HepG2 (cell line): ENCODE data around the gene PLIN3. TPM values are rescaled to one million over a fixed set of nuclear protein-coding genes. Genes with fewer than 3 reads are reported as not detected.

Experiments used
- ATF1 ChIP-seq: IDR thresholded peaks from 2 replicates; pipeline ENCODE4 v1.6.1; 2016; ENCODE audit warnings: mild to moderate bottlenecking, control low read depth
- ERF ChIP-seq: IDR thresholded peaks from 2 replicates; pipeline ENCODE4 v1.6.1; 2018; ENCODE audit warnings: missing biosample characterization, missing genetic modification reagents
- FLYWCH1 ChIP-seq: sonication (generic); formaldehyde crosslinking; IDR thresholded peaks from 2 replicates; pipeline ENCODE4 v1.8.1; 2023; ENCODE audit warnings: mild to moderate bottlenecking, missing genetic modification reagents
- PHF21A ChIP-seq: sonication (generic); formaldehyde crosslinking; IDR thresholded peaks from 2 replicates; pipeline ENCODE4 v1.5.0; 2020; ENCODE audit warnings: mild to moderate bottlenecking, missing genetic modification reagents
- PRDM10 ChIP-seq: sonication (generic); formaldehyde crosslinking; IDR thresholded peaks from 2 replicates; pipeline ENCODE4 v1.4.0; 2020; ENCODE audit warnings: low read depth, missing genetic modification reagents
- RXRB ChIP-seq: IDR thresholded peaks from 2 replicates; pipeline ENCODE4 v1.6.1; 2016; ENCODE audit warnings: borderline replicate concordance, missing genetic modification reagents, missing compliant biosample characterization
- SOX5 ChIP-seq: IDR thresholded peaks from 2 replicates; pipeline ENCODE4 v1.6.1; 2016; ENCODE audit warnings: borderline replicate concordance
- YY1 ChIP-seq: IDR thresholded peaks from 2 replicates; pipeline ENCODE4 v1.6.1; 2011; ENCODE audit warnings: low read length, low read depth, moderate library complexity, mild to moderate bottlenecking; ENCODE audit not compliant: insufficient read depth, insufficient replicate concordance
- ZBTB21 ChIP-seq: sonication (generic); formaldehyde crosslinking; IDR thresholded peaks from 2 replicates; pipeline ENCODE4 v1.4.0; 2020; ENCODE audit warnings: missing genetic modification reagents
- ZKSCAN1 ChIP-seq: fragments of 150-350 bp; IDR thresholded peaks from 2 replicates; pipeline ENCODE4 v1.6.1; 2014; ENCODE audit warnings: low read length
- ZNF121 ChIP-seq: sonication (generic); formaldehyde crosslinking; IDR thresholded peaks from 2 replicates; pipeline ENCODE4 v1.5.0; 2020; ENCODE audit warnings: mild to moderate bottlenecking, missing genetic modification reagents
- ZNF326 ChIP-seq: sonication (generic); formaldehyde crosslinking; IDR thresholded peaks from 2 replicates; pipeline ENCODE4 v1.4.0; 2020; ENCODE audit warnings: missing genetic modification reagents, borderline replicate concordance
- ZNF639 ChIP-seq: conservative IDR thresholded peaks from 2 replicates; pipeline ENCODE4 v1.6.1; 2018; ENCODE audit warnings: missing genetic modification reagents
- polyA plus RNA-seq, 8 experiments: library from polyadenylated mRNA; depleted of rRNA in 3 of 8; stranded (reverse) in 7 of 8; unstranded in 1 of 8; fragments of >200 nt; fragmentation: Illumina TruSeq in 4 of 8; extraction: Trizol in 4 of 8; gene quantifications; 2 replicates each; pipeline versions ENCODE4 v1.2.1 to v1.2.3, GENCODE V29; 2011 to 2016; ENCODE audit warnings: low read depth in 4 of 8, missing spikeins in 1 of 8, mixed read lengths in 1 of 8; ENCODE audit not compliant: insufficient read depth in 1 of 8
- total RNA-seq, 5 experiments: library from RNA; depleted of rRNA; stranded (reverse); fragments of >200 nt; fragmentation: Illumina TruSeq; extraction: Trizol; gene quantifications; 2 replicates each; pipeline ENCODE4 v1.2.3, GENCODE V29; 2016; ENCODE audit warnings: low read depth in 1 of 5
- TF ChIP-seq, protein P1 (sequence below): sonication (generic); formaldehyde crosslinking; IDR thresholded peaks from 2 replicates; pipeline ENCODE4 v1.4.0; 2020; ENCODE audit warnings: missing genetic modification reagents
- TF ChIP-seq, protein P2 (sequence below): sonication (generic); formaldehyde crosslinking; IDR thresholded peaks from 2 replicates; pipeline ENCODE4 v1.4.0; 2020; ENCODE audit warnings: mild to moderate bottlenecking, low read depth, missing genetic modification reagents

The PLIN3 gene
- total and polyA plus RNA-seq, 2 of the 13 experiments (the other 11 are each of a cell fraction or from before 2014, with no cell fraction given), result 49.3 to 57.9 TPM

DNA sequence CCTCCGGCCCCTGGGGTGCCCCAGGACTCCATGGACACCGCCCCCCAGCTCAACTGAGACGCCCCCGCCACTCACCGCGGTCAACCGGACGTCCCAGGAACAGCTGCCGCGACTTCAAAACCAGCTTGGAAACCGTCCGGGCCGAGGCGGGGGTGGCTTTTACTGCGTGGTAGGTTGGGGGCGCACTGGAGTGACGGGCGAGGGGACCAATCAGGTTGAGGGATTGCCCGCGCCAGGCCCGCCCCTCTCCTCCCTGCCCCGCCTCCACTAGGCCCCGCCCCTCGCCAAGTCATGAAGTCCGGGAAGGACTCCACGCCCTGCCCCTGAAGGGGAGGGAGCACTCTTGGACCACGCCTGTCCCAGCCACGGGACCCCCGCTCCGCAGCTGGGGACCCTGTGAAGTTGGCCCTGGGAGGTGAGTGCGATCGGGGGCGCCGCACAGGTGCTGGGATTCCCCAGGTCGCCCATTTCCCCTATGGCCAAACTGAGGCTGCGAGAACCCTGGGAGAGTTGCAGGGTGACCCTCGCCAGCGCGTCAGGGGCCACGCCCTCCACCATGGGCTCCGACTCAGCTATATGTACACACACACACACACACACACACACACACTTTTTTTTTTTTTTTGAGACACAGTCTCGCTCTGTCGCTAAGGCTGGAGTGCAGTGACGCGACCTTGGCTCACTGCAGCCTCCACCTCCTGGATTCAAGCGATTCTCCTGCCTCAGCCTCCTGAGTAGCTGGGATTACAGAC is at the start of gene PLIN3 (continued):
- TF ChIP-seq RXRB (CRISPR knock-in tag), result peak; percentile 42; the same call in 1 of the 2 replicates
- TF ChIP-seq PHF21A (CRISPR knock-in tag), result peak; percentile 67
- 0 out of 2 replicates have a peak, but pooled peaks have one; percentile 14 for TF ChIP-seq ZKSCAN1
- no peak; the same call in none of the 2 replicates for TF ChIP-seq SOX5 (CRISPR knock-in tag)
- no peak for TF ChIP-seq ERF (CRISPR knock-in tag)
- no peak for TF ChIP-seq ATF1 (CRISPR knock-in tag)
- TF ChIP-seq ZNF639 (CRISPR knock-in tag), result no peak
- TF ChIP-seq, protein P1, sequence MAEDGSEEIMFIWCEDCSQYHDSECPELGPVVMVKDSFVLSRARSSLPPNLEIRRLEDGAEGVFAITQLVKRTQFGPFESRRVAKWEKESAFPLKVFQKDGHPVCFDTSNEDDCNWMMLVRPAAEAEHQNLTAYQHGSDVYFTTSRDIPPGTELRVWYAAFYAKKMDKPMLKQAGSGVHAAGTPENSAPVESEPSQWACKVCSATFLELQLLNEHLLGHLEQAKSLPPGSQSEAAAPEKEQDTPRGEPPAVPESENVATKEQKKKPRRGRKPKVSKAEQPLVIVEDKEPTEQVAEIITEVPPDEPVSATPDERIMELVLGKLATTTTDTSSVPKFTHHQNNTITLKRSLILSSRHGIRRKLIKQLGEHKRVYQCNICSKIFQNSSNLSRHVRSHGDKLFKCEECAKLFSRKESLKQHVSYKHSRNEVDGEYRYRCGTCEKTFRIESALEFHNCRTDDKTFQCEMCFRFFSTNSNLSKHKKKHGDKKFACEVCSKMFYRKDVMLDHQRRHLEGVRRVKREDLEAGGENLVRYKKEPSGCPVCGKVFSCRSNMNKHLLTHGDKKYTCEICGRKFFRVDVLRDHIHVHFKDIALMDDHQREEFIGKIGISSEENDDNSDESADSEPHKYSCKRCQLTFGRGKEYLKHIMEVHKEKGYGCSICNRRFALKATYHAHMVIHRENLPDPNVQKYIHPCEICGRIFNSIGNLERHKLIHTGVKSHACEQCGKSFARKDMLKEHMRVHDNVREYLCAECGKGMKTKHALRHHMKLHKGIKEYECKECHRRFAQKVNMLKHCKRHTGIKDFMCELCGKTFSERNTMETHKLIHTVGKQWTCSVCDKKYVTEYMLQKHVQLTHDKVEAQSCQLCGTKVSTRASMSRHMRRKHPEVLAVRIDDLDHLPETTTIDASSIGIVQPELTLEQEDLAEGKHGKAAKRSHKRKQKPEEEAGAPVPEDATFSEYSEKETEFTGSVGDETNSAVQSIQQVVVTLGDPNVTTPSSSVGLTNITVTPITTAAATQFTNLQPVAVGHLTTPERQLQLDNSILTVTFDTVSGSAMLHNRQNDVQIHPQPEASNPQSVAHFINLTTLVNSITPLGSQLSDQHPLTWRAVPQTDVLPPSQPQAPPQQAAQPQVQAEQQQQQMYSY, result no peak
- TF ChIP-seq ZNF326, result no peak
- no peak for TF ChIP-seq FLYWCH1 (CRISPR knock-in tag)
- TF ChIP-seq PRDM10, result 0 out of 2 replicates have a peak, but pooled peaks have one; percentile 31
- TF ChIP-seq ZNF121 (CRISPR knock-in tag), result peak; percentile 63; the same call in 1 of the 2 replicates
- no peak for TF ChIP-seq YY1
- TF ChIP-seq ZBTB21 (CRISPR knock-in tag), result no peak
- TF ChIP-seq, protein P2, sequence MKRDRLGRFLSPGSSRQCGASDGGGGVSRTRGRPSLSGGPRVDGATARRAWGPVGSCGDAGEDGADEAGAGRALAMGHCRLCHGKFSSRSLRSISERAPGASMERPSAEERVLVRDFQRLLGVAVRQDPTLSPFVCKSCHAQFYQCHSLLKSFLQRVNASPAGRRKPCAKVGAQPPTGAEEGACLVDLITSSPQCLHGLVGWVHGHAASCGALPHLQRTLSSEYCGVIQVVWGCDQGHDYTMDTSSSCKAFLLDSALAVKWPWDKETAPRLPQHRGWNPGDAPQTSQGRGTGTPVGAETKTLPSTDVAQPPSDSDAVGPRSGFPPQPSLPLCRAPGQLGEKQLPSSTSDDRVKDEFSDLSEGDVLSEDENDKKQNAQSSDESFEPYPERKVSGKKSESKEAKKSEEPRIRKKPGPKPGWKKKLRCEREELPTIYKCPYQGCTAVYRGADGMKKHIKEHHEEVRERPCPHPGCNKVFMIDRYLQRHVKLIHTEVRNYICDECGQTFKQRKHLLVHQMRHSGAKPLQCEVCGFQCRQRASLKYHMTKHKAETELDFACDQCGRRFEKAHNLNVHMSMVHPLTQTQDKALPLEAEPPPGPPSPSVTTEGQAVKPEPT, result no peak
